Neural progenitor cell (in vitro differentiated cells): ENCODE measurements around the gene NPW. TPM values are rescaled to one million over a fixed set of nuclear protein-coding genes. Genes with fewer than 3 reads are reported as not detected.
A peak's percentile ranks its signal among the peaks of the same experiment; 100 is the strongest.

Experiments used
- DNase-seq: peaks from one replicate; pipeline ENCODE4 v3.0.0-alpha.2; 2016; ENCODE audit warnings: low spot score
- H2AFZ ChIP-seq: fragments of 200-600 bp; sonication (generic); replicated peaks from 2 replicates; pipeline ENCODE4 v1.6.1; 2016; ENCODE audit warnings: antibody characterized with exemption
- H3F3A ChIP-seq: fragments of 200-600 bp; sonication (generic); 2 replicates; pipeline ENCODE4 v1.6.1; 2016; ENCODE audit warnings: antibody characterized with exemption, low read depth
- H3K27ac ChIP-seq: fragments of 200-600 bp; sonication (generic); 2 replicates; pipeline ENCODE4 v1.5.1; 2016; ENCODE audit warnings: mild to moderate bottlenecking
- H3K27me3 ChIP-seq: fragments of 200-600 bp; sonication (generic); 2 replicates; pipeline ENCODE4 v1.6.1; 2016; ENCODE audit warnings: mild to moderate bottlenecking, moderate library complexity
- H3K36me3 ChIP-seq: fragments of 200-600 bp; sonication (generic); 2 replicates; pipeline ENCODE4 v1.5.1; 2016
- H3K4me1 ChIP-seq: fragments of 200-600 bp; sonication (generic); 2 replicates; pipeline ENCODE4 v1.6.1; 2016; ENCODE audit warnings: mixed run types
- H3K4me2 ChIP-seq: fragments of 200-600 bp; sonication (generic); 2 replicates; pipeline ENCODE4 v1.6.1; 2016
- H3K4me3 ChIP-seq: fragments of 200-600 bp; sonication (generic); 2 replicates; pipeline ENCODE4 v1.5.1; 2016
- H3K79me2 ChIP-seq: fragments of 200-600 bp; sonication (generic); 2 replicates; pipeline ENCODE4 v1.6.1; 2016; ENCODE audit warnings: low read depth
- H3K9ac ChIP-seq: fragments of 200-600 bp; sonication (generic); 2 replicates; pipeline ENCODE4 v1.6.1; 2016
- H3K9me3 ChIP-seq: fragments of 200-600 bp; sonication (generic); 2 replicates; pipeline ENCODE4 v1.5.1; 2016; ENCODE audit warnings: low read depth
- H4K20me1 ChIP-seq: fragments of 200-600 bp; sonication (generic); 2 replicates; pipeline ENCODE4 v1.6.1; 2016; ENCODE audit warnings: low read depth
- H3K27ac Mint-ChIP-seq: 3 replicates; pipeline ENCODE4 v1.8.0; 2021; ENCODE audit warnings: mixed read lengths
- H3K27me3 Mint-ChIP-seq: 2 replicates; pipeline ENCODE4 v1.8.0; 2022; ENCODE audit warnings: low read depth, mild to moderate bottlenecking, inconsistent platforms, moderate library complexity, mixed read lengths; ENCODE audit not compliant: insufficient read depth
- H3K36me3 Mint-ChIP-seq: 3 replicates; pipeline ENCODE4 v1.8.0; 2021; ENCODE audit warnings: mixed read lengths
- H3K4me1 Mint-ChIP-seq: 3 replicates; pipeline ENCODE4 v1.8.0; 2021; ENCODE audit warnings: mixed read lengths
- H3K4me3 Mint-ChIP-seq: 3 replicates; pipeline ENCODE4 v1.8.0; 2021; ENCODE audit warnings: mild to moderate bottlenecking, moderate library complexity, mixed read lengths
- H3K9me3 Mint-ChIP-seq: 3 replicates; pipeline ENCODE4 v1.8.0; 2020; ENCODE audit warnings: mixed read lengths
- EZH2 ChIP-seq: fragments of 200-600 bp; sonication (generic); IDR thresholded peaks from 2 replicates; pipeline ENCODE4 v1.6.1; 2017; ENCODE audit warnings: antibody characterized with exemption, mild to moderate bottlenecking, moderate library complexity
- EZH2phosphoT487 ChIP-seq: fragments of 200-600 bp; sonication (generic); IDR thresholded peaks from 2 replicates; pipeline ENCODE4 v1.6.1; 2017; ENCODE audit warnings: antibody characterized with exemption
- total RNA-seq: library from RNA; depleted of rRNA; stranded (reverse); fragments of >200 nt; gene quantifications from 2 replicates; pipeline ENCODE4 v1.2.3, GENCODE V29; 2015; ENCODE audit warnings: low replicate concordance
- TF ChIP-seq, protein P1 (sequence below): fragments of 200-600 bp; sonication (generic); IDR thresholded peaks from 2 replicates; pipeline ENCODE4 v1.5.1; 2017; ENCODE audit warnings: antibody characterized with exemption, mild to moderate bottlenecking

Gene NPW
- total RNA-seq, 1 donor from 2014 or later = not detected

DNA sequence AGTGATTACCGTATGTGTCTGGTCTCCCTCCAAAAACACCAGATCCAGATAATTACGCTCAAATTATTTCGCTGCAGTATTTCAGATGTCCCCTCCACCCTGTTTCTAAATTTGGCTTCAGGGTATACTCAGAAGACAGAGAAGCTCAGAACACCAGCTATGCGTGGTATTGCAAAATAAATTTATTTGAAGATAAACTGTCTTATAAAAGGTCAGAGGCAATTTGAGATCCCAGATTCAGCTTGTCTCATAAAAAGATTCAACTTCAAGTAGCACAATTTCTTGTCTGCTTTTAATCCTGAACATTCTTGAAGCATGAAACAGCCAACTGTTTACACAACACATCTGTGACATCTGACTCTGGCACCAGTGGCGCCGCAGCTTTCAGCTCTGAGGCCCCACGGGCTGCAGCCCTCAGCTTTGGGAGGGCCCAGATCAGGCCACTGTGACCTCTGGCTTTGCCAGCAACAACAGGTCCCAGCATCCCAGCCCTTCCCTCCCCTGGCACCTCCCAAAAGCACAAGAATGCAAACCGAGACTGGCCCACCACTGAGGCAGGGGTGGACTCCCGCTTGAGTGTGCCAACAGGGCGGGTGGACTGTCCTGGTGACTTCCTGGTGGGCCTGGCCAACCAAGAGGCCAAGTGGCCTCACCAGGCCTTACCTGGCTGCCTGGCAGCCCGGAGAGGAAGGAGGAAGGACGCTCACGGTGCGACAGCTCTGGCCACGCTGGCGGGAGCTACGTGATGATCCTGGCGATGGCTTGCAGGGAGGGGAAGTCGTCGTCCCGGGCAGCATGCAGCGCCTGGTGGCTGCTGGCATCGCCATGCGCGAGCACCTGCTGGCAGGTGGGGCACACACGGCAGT, 21.9 kb upstream of the NPW start:
- H3K4me1 ChIP-seq = no peaks in the 10 kb centered on the region
- no peak overlapping the region for H3K27ac Mint-ChIP-seq
- H3K4me2 ChIP-seq = no peak overlapping the region
- peaks cover 9% of the 10 kb centered on the region for H3K36me3 Mint-ChIP-seq
- no peak for TF ChIP-seq EZH2phosphoT487
- TF ChIP-seq EZH2 = no peak
- TF ChIP-seq, protein P1, sequence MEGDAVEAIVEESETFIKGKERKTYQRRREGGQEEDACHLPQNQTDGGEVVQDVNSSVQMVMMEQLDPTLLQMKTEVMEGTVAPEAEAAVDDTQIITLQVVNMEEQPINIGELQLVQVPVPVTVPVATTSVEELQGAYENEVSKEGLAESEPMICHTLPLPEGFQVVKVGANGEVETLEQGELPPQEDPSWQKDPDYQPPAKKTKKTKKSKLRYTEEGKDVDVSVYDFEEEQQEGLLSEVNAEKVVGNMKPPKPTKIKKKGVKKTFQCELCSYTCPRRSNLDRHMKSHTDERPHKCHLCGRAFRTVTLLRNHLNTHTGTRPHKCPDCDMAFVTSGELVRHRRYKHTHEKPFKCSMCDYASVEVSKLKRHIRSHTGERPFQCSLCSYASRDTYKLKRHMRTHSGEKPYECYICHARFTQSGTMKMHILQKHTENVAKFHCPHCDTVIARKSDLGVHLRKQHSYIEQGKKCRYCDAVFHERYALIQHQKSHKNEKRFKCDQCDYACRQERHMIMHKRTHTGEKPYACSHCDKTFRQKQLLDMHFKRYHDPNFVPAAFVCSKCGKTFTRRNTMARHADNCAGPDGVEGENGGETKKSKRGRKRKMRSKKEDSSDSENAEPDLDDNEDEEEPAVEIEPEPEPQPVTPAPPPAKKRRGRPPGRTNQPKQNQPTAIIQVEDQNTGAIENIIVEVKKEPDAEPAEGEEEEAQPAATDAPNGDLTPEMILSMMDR = no peak
- H3K27me3 ChIP-seq = peaks cover 8% of the 10 kb centered on the region
- H3K4me1 Mint-ChIP-seq = no peaks in the 10 kb centered on the region
- no peak for DNase-seq
- H3K36me3 ChIP-seq = no peaks in the 10 kb centered on the region
- H3K9me3 Mint-ChIP-seq = no peaks in the 10 kb centered on the region
- H3K27me3 Mint-ChIP-seq = peaks cover 2% of the 10 kb centered on the region
- no peaks in the 10 kb centered on the region for H3K9me3 ChIP-seq
- H2AFZ ChIP-seq = no peak overlapping the region
- H3K4me3 ChIP-seq = no peak overlapping the region
- peaks cover 24% of the 10 kb centered on the region for H3F3A ChIP-seq
- peaks cover 6% of the 10 kb centered on the region for H4K20me1 ChIP-seq
- H3K9ac ChIP-seq = no peak overlapping the region
- no peaks in the 10 kb centered on the region for H3K79me2 ChIP-seq
- H3K4me3 Mint-ChIP-seq = no peak overlapping the region
- H3K27ac ChIP-seq = no peak overlapping the region

DNA sequence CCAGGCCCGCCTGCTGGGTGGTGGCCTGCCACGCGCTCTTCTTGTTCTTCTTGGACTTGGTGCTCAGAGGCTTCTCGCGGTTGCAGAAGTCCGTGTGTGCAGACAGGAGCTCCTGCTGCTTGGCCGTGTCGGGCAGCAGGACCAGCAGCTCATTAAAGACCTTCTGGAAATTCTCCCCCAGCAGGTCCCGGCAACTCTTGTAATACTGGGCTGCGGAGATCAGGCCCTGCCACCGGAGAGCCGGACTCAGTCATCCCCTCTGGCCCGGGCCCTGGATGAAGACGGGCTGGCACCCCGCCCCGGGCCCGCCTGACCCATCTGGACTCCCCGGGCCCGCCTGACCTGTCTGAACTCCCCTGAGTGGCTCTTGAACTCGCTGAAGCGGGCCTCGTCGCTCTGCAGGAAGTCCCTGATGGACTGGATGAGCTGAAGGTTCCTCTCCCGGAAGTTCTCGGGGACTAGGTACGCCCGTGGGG, 21.2 kb upstream of the NPW start:
- Histone ChIP-seq H3K27me3 (peaks cover 2% of the 10 kb centered on the region), H3K4me3 (no peak overlapping the region), H2AFZ (no peak overlapping the region), H3K9ac (no peak overlapping the region), H3K4me2 (no peak overlapping the region), H4K20me1 (peaks cover 9% of the 10 kb centered on the region), H3K79me2 (peaks cover 4% of the 10 kb centered on the region), H3K36me3 (no peaks in the 10 kb centered on the region), H3K27ac (no peak overlapping the region), H3F3A (peaks cover 17% of the 10 kb centered on the region), H3K4me1 (no peaks in the 10 kb centered on the region), H3K9me3 (no peaks in the 10 kb centered on the region)
- H3K4me1 Mint-ChIP-seq = no peaks in the 10 kb centered on the region
- DNase-seq = no peak
- peak overlapping the region; percentile 64 for H3K4me3 Mint-ChIP-seq
- peaks cover 9% of the 10 kb centered on the region for H3K36me3 Mint-ChIP-seq
- no peak for TF ChIP-seq EZH2phosphoT487
- TF ChIP-seq, protein P1 = no peak
- TF ChIP-seq EZH2 = no peak
- no peak overlapping the region for H3K27ac Mint-ChIP-seq
- peaks cover 2% of the 10 kb centered on the region for H3K27me3 Mint-ChIP-seq
- H3K9me3 Mint-ChIP-seq = no peaks in the 10 kb centered on the region

DNA sequence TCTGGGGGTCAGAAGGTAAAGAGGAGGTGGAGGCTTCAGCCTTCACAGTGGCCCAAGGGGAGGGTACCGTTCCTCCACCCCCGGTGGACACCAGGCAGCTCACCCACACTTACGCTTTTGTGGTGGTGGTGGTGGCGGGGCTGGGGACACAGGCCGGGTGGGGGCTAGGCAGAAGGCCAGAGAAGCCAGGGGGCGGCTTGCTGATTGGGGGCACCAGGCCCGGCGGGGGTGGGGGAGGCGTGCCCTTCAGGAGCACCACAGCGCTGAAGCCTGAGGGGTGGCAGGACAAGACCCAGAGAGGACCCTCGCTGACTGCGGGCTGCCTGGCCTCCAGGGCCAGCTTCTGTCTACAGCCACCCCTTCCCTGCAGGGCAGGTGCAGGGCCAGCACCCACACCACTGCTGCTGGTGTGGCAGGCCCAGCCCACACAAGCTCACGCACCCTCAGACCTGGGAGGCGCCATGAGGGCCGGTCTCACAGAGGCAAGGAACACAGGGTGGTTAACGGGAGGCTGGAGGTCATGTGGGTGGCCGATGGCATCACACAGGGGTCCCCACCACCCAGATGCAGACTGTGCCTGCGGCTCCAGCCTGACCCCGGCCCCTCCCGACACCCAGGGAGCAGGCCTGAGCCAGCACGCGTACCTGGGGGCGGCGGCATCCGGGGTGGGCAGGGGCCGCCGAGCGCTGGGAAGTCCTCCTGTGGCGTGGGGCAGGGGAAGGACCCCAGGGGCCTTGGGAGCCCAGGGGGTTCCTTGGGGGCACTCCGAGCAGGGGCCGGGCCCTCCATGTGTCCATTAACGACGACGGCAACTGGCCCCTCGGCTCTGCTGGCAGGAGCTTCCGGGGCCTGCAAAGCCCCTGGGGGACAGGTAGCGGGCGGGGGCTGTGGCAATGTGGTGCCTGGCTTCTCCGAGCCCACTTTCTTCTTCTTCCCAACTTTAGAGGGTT, 20.5 kb upstream of the NPW start:
- peaks cover 2% of the 10 kb centered on the region for H3K4me1 Mint-ChIP-seq
- H3K27me3 ChIP-seq = no peaks in the 10 kb centered on the region
- peaks cover 15% of the 10 kb centered on the region for H4K20me1 ChIP-seq
- H3K79me2 ChIP-seq = peaks cover 8% of the 10 kb centered on the region
- DNase-seq = no peak
- TF ChIP-seq, protein P1 = no peak
- no peak for TF ChIP-seq EZH2
- TF ChIP-seq EZH2phosphoT487 = no peak
- H3K4me3 ChIP-seq = no peak overlapping the region
- H3K9me3 Mint-ChIP-seq = no peaks in the 10 kb centered on the region
- H3K36me3 Mint-ChIP-seq = peaks cover 9% of the 10 kb centered on the region
- H3K36me3 ChIP-seq = no peaks in the 10 kb centered on the region
- no peak overlapping the region for H3K4me3 Mint-ChIP-seq
- no peak overlapping the region for H3K9ac ChIP-seq
- no peaks in the 10 kb centered on the region for H3K9me3 ChIP-seq
- H3K27ac ChIP-seq = no peak overlapping the region
- no peaks in the 10 kb centered on the region for H3K27me3 Mint-ChIP-seq
- H3K4me2 ChIP-seq = no peak overlapping the region
- no peak overlapping the region for H3K27ac Mint-ChIP-seq
- peaks cover 11% of the 10 kb centered on the region for H3F3A ChIP-seq
- no peak overlapping the region for H2AFZ ChIP-seq
- H3K4me1 ChIP-seq = peaks cover 1% of the 10 kb centered on the region
